Measurements from ENCODE around the gene GPR146. TPM values are rescaled to one million over a fixed set of nuclear protein-coding genes. Genes with fewer than 3 reads are reported as not detected.

The GPR146 gene
- total and polyA plus RNA-seq, 9 of the 15 experiments (the other 6 are each of a cell fraction or from before 2014, with no cell fraction given), result 0.22 to 3.6 (median 0.64) TPM; not detected in 2

- ATAC-seq (no peak), FAIRE-seq (no peak), DNase-seq (ENCODE audit: extremely low read depth in 1 of 4, low spot score in 3 of 4) (no peak)
- H3K9me3 ChIP-seq (replicated peaks; ENCODE audit: control insufficient read depth, insufficient read depth, low read depth, low read length), result no peaks in the 10 kb centered on the region
- H3K36me3 ChIP-seq (ENCODE audit: control insufficient read depth, insufficient read depth, low read length), result peaks cover 6% of the 10 kb centered on the region; the same call in 1 of the 3 replicates
- no peak for TF ChIP-seq ILK (tag; IDR thresholded peaks at IDR 0.05; ENCODE audit: borderline replicate concordance, low read depth)
- no peak for TF ChIP-seq KLF13 (tag; IDR thresholded peaks at IDR 0.05; ENCODE audit: borderline replicate concordance, low read depth)
- no peak for TF ChIP-seq NR2C1 (IDR thresholded peaks at IDR 0.05)
- TF ChIP-seq NR2C1 (tag; IDR thresholded peaks at IDR 0.05), result no peak
- no peak for TF ChIP-seq KAT8 (IDR thresholded peaks at IDR 0.05; ENCODE audit: low read depth)
- TF ChIP-seq KLF6 (CRISPR knock-in tag; IDR thresholded peaks at IDR 0.05; ENCODE audit: borderline replicate concordance), result no peak
- TF ChIP-seq BCL6 (CRISPR knock-in tag; IDR thresholded peaks at IDR 0.05), result no peak
- TF ChIP-seq CEBPZ (IDR thresholded peaks at IDR 0.05; ENCODE audit: borderline replicate concordance, low read depth, low read length), result no peak
- TF ChIP-seq ZNF134 (CRISPR knock-in tag; conservative IDR thresholded peaks at IDR 0.05), result no peak
- H3K27ac ChIP-seq (ENCODE audit: extremely low read depth, low read depth, low read length), result no peak overlapping the region
- intact Hi-C loops (cut with micrococcal nuclease), result no loop called here
- peaks cover 10% of the 10 kb centered on the region; the same call in 1 of the 3 replicates for H3K79me2 ChIP-seq (ENCODE audit: control insufficient read depth, insufficient read depth, low read length)
- H3K9ac ChIP-seq (ENCODE audit: insufficient read depth in 1 of 2, low read depth in 2 of 2, low read length in 2 of 2), result no peak overlapping the region
- H3K9me1 ChIP-seq (ENCODE audit: control insufficient read depth, insufficient read depth, low read length), result peaks cover 3% of the 10 kb centered on the region
- H3K4me1 ChIP-seq (replicated peaks in 1 of 2; ENCODE audit: control insufficient read depth in 2 of 2, insufficient read depth in 2 of 2, low read length in 2 of 2), result peaks cover 36 to 88% of the 10 kb centered on the region in 2 experiments
- in situ Hi-C loops (cut with MboI), result no loop called here
- no peaks in the 10 kb centered on the region for H4K20me1 ChIP-seq (replicated peaks; ENCODE audit: control insufficient read depth, insufficient read depth, low read length)
- no peak overlapping the region for H2AFZ ChIP-seq (ENCODE audit: low read depth, low read length)
- CTCF ChIA-PET (ENCODE audit: low intra/inter-chr PET ratio), result no interaction called here
- POLR2A ChIA-PET, result no interaction called here
- 95% methylated on average over 14 of the region's 27 CpGs for WGBS (ENCODE audit: insufficient coverage, low coverage, missing lambda C conversion rate)
- no peak overlapping the region for H3K4me2 ChIP-seq (ENCODE audit: insufficient read depth, low read length)
- BruUV-seq (replicated peaks), result no TSS peak
- H3K4me3 ChIP-seq, result no peak overlapping the region
- no peaks in the 10 kb centered on the region for H3K27me3 ChIP-seq (ENCODE audit: control insufficient read depth in 2 of 2, insufficient read depth in 2 of 2, low read length in 2 of 2)
Measured at GRCh38 chr7:1056785-1057410, 12.6 kb downstream of the GPR146 start.
